NCI-H146 treated with DMSO at 0.1 percent for 48 hours (cell line): ENCODE data around the gene GRAMD1B.

Experiments used
- DNase-seq: peaks from one replicate; lab custom pipeline; 2025; ENCODE audit not compliant: unreplicated experiment; lab: John Stamatoyannopoulos, UW

GRAMD1B gene

DNA sequence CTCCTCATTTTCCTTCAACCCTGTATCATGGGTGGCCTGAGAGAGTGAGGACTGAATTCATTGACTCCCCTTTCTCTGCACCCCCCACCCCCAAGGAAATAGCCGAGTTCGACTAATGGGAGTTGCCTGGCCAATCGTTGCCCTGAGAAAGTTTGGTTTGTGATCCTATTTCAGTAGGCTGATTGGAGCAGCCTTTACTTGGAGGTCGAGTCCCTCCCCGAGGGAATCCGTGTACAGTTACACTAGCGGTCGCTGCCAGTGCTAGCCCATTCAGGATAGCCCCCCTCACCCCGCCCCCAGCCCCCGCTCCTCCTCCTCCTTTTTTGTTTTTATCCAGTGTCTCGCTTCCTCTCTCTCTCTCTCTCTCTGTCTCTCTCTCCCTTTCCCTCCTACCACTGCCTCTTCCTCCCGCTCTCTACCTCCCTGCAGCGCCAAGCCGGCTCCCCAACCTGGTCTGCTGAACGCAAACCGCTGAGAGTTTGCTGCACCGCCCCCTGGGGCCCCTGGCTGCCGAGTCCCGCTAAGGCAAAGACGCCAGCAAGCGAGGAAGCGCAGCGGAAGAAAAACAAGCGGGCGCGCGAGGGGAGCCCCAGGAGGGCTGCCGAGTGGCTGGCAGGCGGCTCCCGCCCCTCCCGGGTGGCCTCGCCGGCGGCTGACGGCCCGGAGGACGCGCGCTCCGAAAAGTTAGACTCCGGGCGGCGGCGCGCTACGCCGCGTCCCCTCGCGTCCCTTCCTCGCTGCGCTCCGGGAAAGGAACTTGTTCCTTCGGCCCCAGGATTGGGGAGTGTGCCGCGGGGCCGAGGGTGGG, at the start of gene GRAMD1B:
Gene GRAMD1B (plus strand): TSS at position 357 of the 808 bp plus-strand sequence. CDS start 524 bp downstream, outside the sequence.
- no peak for DNase-seq

DNA sequence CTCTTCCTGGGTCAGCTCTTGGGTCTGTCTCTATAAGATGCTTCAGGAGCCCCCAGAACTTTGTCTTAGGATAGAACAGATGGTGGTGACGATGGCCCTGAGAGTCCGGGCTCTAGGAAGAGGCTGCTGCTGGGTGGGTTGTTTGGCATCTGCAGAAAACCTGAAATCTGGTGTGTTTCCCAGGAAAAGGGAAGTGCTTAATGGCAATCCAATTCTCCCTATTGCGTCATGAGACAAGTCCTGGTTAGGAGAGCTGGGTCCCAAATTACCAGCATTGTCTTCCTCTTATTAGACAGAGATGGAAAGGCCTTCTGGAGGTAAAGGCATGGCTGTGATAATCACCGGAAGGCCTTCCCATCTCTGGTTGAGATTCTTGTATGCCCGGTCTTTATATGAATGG, 48.9 kb upstream of the GRAMD1B start:
- DNase-seq, result no peak

DNA sequence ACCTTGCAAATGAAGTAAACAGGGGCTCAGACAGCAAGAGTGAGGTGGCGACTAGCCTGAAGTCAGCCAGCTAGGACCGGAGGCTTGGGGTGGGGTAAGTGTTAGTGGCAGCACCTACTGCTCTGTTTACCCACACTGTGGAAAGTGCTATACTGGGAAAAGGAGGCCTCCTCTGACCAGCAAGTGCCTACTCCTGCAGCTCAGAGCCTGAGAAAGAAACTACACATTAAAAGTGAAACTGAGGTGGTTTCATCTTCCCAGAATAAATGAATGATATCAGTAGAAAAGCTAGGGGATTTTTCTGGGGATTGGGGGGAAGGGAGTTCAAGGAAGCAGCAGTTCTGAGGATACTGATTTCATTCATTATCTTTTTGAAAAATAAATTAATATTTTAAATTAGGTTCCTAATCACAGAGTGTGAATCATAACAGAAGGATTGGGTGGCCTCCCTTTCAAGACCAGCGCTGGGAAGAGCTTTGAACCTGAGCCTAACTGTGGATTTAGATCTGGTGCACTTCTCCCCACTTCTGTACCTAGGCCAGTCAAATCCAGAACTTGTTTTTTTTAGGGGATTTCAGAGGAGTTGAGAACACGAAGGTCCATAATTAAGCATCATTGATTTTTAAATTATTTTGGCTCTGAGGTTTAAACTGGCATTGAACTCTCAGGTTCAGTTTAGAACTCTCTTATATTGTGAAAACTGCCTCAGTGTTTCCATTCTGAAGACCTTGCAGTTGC, 48.1 kb upstream of the GRAMD1B start:
- DNase-seq, result no peak

DNA sequence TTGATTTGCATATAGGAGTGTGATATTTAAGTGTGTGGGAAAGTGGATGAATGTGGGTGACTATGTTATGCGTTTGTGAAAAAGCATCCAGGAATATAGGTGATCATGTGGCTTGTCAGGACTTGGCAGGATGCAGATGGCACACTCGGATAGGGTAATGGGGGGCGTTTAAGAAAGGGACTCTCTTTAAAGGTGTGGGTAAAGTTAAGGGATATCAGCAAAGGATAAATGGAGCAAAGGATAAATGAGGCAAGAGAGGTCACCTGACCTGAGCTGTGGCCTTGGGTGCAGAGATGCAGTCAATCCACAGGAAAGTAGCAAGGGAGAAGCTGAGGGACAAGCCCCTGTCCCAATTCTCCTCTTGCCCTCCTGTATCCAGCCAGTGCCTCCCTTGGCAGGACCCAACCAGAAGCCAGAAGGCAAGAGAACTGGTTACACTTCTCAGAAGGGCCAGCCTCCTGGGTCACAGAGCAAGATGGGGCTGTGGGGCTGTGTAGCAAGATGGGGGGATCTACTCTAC, 47.5 kb upstream of the GRAMD1B start:
- DNase-seq, result no peak

DNA sequence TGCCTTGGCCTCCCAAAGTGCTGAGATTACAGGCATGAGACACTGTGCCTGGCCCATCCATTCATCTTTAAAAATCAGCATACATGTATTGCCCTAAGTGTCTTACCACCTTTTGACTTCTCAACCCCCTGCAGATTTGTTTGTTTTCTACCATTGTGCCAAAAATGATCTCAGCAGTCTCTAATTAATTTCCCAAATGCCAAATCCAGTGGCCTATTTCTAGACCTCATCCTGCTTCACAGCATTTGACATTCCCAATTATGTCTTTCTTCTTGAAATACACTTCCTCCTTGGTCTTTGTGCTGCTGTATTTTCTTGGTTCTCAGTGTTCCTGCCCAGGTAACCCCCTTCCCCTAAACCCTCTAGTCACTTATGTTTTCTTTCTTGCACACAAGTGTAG, 46.0 kb upstream of the GRAMD1B start:
- DNase-seq, result no peak

DNA sequence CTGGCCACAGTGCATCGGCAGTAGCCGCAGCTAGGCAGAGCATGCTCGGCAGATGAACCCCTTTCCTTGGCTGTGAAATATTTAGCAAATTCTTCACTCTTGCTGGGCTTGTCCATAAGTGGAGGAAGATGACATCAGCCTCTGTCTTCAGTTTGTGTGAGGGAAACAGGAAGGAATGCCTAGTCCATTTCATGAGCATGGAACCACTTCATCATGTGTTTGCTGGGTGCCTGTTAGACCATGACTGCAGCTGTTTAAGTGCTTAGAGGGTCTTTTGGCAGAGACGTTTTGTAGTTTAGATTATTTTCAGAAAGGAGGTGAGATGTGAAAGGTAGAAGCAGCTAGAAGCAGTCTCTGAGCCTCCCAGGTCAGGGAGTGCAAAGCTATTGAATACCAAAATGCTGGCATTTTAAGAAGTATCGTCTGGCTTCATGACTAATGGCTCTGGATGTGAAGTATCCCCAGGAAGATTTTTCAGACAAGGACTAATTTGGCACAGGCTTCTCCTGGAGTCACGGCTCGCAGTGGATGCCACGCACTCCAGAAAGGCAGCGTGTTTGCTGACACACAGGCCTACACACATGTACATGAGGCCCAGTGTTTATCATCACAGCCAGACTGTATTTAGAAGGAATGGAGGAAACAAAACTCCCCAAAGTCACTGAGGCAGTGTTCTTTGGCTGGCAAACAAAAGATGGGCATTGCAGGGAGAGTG, 43.1 kb upstream of the GRAMD1B start:
- DNase-seq, result no peak

DNA sequence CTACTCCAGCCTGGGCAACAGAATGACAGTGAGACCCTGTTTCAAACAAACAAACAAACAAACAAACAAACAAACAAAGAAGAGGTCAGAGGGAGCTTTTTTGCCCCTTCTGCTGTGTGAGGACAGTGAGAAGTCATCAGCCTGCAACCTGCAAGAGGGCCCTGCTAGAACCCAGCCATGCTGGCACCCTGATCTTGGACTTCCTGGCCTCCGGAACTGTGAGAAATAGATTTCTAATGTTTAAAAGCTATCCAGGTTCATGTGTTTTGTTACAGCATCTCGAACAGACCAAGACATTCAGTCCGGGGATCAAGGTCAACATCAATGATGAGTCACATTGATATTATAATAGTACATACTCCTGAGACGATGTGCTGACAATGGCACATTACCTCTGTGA, 41.4 kb upstream of the GRAMD1B start:
- no peak for DNase-seq

DNA sequence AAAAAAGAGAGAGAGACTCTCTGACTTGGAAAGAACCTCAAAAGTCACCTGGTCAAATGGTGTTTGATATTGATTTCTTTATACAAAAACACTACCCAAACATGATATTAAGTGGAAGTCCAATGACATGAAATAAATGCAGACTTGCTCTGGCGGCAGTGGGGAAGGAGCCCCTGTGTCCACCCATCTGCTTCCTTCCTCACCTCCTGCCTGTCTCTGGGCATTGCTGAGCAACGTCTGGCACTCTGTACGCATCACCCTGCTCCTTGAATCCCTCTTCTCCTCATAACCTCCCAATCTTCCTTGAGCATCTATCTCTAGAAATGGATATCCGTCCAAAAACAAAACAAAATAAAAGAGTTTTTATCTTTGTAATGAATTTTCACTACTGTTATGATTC, 39.9 kb upstream of the GRAMD1B start:
- no peak for DNase-seq

DNA sequence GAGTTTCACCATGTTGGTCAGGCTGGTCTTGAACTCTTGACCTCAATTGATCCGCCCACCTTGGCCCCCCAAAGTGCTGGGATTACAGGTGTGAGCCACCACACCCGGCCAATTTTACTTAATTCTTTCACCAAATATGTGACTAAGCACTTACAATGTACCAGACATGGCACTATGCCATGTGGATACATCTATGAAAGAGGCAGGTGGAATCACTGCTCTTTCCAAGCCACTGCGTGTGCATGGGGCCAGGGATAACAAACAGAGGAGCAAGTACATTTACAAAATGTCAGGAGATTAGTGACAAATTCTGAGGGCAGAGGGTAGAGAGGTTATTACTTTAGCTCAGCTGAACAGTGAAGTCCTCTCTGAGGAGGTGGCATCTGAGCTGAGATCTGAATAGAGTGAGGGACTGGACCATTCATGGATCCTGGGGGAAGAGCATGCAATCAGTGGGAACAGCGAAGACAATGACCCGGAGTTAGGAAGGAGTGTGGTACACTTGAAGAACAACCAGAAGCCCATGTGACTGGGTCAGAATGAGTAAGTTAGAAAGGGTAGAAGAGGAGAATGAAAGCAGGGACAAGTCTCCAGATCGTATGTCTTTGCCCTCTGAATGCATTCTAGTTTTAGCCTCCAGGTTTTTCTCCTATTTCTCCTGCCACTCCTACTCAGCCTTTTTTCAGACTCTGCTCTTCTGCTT, 38.3 kb upstream of the GRAMD1B start:
- DNase-seq, result no peak

DNA sequence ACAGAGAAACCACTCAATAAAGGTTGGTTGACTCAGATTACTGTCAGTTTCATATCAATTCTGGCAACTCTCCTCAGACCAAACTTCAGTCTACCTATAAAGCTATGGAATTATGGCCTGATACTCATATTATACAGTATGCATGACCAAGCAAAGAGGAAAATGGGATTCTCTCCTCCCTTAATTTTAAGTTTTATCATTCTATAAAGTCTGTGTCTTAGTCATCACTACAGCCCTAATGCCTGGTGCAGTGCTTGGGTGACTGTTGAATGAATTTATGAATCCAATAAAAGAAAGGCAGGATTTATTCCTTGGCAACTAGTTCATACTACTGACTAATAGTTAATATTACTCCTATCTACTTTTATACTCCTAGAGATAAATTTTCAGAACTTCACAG, 37.6 kb upstream of the GRAMD1B start:
- DNase-seq, result no peak

DNA sequence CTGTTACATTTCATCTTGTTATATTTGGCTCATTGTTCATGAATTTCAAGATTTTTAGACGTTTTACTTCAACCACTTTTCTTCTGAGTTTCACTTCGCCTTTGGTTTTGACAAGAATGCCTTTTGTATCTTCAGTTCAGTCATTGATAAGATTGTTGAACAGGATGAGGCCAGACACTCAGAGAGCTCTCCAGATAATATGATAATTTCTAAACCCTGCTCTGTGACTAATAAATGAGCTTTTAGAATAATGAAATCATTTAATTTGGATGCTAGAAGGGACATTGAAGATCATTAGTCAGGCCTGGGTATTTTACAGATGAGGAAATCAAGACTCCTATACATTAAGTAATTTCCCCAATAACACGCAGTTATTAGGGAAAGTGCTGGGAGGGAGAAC, 37.2 kb upstream of the GRAMD1B start:
- DNase-seq, result no peak

DNA sequence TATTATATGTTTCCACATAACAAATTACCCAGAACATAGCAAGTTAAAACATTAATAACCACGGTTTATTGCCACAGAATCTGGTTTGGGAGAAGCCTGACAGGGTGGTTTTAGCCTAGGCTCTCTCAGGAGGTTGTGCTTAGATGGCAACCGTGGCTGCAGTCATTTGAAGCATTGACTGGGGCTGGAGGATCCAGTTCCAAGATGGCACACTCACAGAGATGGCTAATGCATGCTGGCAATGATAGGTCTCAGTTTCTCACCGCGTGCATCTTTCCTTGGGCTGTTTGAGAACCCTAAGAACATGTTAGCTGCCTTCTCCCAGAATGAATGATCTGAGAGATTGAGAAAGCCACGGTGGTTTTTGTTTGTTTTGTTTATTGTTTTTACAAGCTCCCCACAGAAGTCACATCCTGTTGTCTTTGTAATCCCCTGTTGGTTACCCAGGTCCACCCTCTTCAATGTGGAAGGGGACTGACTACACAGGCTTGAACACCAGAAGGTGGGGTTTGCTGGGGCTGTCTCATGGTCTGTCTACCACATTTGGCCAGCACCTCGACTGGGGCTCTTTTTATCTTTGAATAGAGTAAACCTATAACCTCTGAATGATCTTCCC, 36.6 kb upstream of the GRAMD1B start:
- no peak for DNase-seq

DNA sequence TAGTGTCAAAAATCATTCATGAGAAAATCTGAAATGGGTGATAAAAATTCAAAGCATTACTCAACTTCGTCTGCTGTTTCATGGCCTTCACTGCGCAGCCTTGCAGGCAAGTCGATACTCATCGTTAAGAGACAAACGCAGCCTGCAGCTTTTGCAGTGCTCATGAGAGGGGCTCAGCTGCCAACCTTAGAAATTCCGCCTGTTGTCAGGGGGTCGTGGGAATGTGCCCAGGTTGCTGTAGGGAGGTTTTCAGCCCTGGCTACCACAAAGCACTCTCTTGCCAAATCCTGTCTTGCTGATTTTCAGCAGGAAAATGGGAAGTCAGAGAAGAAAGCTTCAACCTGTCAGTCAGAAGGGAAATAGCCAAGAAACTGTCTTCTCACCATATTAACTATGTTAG, 25.4 kb upstream of the GRAMD1B start:
- no peak for DNase-seq

DNA sequence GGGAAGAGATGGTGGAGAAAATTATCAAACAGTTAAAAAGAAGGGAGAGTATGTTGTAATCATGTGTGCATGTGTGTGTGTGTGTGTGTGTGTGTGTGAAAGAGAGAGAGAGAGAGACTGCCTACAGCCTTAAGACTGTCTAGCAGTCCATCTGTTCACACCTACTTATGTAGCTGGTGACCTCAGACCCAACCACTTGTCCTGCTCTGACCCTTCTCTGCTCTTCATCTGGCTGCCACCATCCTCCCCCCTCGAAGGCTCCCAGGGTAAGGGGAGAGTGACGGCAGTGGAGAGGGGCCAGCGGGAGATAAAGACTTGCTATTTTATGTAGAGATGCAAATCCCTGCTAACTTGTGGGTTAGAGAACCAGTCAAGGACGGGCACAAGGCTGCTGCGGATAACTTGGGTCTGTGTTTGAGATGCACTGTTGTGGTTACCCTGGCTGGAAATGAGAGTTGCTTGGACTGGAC, 24.9 kb upstream of the GRAMD1B start:
- DNase-seq, result no peak

DNA sequence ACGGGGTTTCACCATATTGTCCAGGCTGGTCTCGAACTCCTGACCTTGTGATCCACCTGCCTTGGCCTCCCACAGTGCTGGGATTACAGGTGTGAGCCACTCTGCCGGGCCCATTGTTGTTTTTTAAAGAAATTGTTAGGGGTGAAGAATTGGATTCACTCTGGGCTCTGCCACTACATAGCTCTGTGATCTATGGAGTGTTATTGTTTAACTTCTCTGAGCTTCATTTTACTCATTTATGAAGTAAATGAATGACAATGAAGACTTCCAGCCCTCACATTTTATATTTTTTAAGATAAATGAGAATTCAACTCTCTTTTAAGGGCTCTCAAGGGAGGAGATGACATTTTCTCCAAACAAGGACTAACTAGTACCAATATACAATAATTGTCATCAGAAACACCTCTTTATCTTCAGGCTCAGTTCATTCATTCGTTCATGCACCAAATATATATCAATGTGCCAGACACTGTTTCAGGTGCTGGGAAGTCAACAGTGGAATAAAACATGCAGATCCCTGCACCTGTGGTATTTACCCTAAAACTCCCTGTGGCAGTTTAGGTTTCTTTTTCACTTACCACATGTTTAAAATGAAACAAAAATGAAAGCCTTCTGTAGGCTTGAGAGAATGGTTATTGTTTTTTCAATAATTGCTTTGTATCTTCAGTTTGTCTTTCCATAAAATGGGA, 23.5 kb upstream of the GRAMD1B start:
- DNase-seq, result no peak

DNA sequence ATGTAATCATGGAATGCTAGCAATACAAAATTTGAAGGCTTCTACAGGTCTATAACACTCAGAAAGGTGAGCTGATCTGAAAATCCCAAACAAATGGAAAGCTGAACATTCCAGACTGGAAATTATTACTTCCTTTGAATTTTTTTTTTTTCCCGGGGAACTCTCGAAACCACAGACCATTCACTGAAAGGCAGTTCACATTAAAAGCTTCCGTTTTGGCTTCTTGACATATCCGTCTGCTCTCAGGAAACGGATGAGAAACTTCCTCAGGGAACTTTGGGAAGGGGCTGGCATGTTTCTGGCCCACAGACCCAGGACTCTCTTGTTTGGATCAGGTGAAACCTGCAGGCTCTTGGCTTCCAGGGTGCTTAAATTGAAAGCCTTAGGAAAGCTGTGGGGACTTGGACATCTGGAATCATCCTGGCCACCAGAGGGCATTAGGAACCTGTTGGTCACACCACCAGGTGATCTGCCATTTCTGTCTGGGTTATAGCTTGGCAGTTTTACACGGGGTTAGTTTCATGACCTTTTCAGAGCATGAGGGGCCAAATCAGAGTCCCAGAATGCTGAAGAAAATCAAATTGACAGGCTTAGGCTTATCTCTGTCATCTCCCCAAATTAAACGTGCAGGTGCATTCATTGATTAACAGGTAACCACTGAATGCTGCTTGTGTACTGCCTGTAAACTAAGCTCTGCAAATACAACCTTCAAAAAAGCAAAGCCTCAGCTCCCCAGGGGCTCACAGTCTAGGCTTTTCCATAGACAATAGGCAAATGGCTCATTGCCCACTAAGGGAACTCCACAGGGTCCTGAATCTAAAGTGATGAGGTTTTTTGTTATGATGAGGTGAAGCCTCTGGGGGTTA, 22.7 kb upstream of the GRAMD1B start:
- no peak for DNase-seq

DNA sequence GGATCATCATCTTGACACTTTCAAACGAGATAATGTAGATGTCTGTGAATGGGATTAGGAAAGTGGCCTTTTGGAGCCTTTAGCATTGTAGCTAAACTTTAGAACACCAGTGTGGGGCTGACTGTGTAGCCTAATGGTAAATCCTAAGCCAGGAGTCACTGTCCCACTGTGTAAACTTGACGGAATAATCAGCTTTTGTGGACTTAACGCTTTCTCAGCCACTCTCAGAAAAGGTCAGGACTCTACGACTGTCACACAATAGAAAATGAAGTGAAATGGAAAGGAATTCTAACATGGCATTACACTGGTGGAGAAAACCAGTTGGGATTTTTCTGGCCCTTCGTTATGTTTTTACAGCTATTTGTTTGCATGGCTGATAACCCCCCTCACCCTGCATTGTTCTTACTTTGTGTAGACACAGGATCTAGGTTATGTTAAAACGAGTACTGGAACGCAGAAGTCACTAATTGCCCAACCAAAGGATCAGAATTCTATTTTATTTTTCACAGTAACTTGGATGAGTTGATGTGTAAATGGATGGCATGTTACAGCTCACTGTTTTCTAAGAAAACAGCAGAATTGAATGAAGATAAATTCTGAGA, 22.0 kb upstream of the GRAMD1B start:
- DNase-seq, result no peak

DNA sequence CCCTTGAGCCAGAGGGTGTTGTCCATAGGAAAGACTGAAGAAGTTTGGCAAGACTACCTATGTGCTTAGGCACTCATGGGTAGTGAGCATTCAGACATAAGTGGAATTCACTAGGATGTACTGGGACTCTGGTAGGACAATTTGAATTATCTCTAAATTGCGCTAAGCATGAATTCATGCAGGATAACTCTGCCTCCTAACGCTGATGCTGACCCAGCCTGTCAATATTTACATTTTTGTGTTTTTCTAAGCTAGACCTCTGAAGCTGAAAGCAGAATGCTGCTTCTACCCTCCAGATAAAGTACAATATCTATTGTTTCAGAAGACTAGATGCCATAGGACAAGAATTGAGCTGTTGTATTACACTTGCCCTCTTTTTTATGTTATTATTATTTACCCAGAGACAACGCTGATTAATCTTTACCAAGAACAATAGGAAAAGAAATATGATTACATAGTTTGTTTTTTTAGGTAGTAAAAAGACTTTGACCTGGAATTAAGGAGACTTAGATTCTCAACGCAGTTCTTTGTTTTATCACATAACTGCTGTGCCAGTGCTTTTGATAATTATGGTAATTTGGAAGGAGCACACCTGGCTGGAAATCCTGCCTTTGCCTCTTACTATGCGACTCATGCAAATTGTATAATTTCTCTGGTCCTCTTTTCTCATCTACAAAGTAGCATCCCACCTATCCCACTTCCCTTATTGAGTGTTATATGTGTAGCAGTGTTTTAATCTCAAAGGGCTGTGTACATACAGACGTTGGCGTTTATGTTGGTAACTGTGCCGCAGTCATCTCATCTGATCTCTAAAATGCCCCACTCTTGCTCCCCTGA, 21.2 kb upstream of the GRAMD1B start:
- no peak for DNase-seq
